ENCODE data around the gene ARHGAP15.
"Not testable (repeated sequence)": the region's sequence is repeated elsewhere in the genome, so short reads cannot be mapped to it uniquely, and the experiment has no call there.

The ARHGAP15 gene

DNA sequence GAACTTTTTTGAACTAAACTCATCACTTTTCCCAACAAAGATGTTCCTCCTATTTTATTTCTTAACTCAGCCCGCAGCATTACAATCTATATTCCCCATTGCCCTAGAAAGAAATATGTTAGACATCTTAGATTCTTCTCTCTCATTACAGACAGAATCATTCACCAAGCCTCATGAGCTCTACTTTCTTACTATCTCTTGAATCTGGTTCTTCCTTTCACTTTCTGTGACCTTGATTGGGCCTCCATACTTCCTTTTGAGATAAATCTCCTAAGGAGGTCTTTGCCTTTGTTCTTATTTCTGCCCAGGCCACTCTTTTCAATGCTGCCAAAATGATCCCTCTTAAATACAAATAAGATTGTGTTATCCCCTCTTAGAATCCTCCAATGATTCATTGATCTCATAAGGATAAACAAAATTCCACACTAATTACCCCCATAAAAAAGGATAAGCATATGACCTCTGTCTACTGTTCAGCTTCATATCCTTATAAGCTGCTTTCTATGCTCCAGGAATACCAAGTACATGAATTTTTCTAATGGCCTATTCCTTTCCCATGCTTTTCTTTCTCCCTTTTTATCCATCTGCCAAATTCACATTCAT lies 400.0 kb downstream of the ARHGAP15 start:
- DNase-seq (ENCODE audit: low read depth) = no peak

DNA sequence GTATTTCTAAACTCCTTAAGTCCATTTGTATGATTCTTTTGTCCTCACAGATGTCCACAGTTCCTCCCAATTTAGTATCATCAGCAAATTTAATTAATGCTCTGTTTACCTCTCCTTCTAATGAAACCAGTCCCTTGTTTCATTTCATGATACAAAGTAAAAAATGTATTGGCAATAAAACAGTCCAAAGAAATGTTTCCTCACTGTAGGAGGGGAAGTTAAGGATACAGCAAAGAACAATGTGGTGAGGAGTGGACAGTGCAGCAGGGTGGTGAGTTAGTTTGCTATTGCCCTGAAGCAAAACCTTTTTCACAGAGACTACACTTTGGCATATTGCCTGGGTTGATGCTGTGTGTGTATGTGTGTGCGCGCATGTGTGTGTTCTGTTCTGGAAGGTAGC lies 401.5 kb downstream of the ARHGAP15 start:
- DNase-seq (ENCODE audit: low read depth) = no peak

DNA sequence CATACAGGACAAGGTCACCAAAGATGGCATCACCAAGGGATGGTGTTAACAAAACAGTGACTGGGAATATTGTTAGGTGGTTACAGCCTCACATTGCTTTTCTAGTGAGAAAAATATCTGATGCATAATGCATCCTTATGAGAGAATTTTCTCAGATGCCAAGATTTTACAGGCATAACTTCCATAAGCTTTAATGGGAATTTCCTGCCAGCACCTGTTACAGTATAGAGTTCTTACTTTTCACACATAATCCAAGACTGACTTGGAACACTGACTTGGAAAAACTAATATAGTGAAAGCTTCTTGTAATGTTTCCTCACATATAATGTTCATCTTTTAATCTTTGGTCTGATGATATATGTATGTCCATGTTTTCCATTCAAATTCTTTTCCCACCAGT lies 402.8 kb downstream of the ARHGAP15 start:
- DNase-seq (ENCODE audit: low read depth) = no peak

DNA sequence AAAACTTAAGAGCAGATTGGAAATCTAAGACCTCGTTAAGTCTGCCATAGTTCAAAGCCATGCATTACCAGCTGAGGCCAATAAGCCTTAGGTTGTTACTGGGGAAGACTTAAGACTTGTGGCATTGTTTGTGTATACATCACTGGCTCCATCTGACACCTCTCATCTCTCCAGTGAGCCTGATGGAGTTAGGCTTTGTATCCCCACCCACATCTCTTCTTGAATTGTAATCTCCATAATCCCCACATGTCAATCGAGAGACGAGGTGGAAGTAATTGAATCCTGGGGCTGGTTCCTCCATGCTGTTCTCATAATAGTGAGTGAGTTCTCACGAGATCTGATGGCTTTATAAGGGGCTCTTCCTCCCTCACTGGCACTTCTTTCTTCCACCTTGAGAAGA lies 404.6 kb downstream of the ARHGAP15 start:
- DNase-seq (ENCODE audit: low read depth) = no peak

DNA sequence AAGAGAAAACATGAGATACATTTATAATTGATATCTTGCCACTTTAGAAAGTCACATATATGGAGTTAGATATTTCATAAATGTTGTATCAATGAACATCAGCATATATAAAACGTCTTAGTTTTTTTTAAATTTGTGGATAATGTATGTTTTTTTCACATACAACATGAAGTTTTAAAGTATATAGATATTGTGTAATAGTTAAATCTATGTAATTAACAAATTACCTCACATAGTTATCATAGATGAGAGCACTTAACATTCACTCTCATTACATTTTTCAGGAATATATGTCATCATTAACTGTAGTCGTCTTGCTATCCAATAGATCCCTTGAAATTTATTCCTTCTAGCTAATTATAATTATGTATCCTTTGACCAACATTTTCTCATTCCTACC lies 406.6 kb downstream of the ARHGAP15 start:
- no peak for DNase-seq (ENCODE audit: low read depth)

DNA sequence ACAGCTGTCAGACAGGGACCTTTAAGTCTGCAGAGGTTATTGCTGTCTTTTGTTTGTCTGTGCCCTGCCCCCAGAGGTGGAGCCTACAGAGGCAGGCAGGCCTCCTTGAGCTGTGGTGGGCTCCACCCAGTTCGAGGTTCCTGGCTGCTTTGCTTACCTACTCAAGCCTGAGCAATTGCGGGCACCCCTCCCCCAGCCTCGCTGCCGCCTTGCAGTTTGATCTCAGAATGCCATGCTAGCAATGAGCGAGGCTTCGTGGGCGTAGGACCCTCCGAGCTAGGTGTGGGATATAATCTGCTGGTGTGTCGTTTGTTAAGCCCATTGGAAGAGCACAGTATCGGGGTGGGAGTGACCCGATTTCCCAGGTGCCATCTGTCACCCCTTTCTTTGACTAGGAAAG lies 412.7 kb downstream of the ARHGAP15 start:
- not testable (repeated sequence) for DNase-seq (ENCODE audit: low read depth)

DNA sequence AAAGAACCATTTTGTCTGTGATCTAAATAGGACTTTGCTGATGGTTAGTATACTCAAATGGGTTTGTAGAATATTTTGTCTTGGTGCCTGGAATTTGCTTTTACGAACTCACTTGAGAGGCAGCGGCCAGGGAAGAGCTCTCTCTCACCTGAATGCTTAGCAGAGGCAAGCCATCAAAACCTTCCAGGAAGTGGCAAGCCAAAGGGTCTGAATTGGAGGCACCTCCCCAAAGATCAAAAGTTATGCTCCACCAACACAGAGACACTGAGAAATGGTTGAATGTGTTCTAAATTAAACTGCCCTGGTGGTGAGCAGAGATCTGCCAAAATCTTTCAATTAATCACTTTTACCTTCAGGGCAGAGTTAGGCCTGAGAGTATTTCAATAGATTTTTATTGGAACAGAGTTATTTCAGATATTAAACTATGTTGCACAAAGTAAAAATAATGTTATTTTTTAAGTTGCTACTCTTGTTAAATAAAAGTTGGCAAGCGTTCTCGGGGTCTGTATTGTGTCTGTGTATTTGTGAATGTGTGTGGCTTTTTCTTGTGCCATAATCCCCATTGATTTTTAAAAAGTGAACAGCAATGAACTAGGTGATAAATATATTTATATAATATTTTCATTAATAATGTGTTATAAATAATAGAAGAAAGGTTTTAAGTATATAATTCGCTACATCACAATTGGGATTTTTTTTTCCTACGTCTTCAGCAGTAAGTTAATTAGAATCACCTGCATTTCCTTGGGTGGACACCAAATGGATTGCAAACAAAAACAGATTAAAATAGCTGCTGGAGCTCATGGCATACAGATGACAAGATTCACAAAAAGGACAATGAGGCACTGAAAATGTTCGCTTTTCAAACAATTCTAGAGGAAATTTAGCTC lies 416.1 kb downstream of the ARHGAP15 start:
- no peak for DNase-seq (ENCODE audit: low read depth)

DNA sequence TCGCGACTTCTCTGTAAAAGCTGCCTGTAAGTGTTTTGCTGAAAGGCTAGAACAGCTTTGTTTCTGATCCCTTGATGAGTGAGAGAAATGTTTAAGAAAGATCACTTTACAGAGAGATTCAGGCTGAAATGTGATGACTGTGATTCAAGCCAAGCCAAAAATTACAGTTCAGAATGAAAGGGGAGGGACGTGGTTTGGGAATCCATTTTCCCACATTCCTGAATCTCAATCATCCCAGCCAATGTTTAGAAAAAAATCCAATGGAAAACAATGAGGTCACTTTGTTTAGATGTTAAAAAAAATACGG lies 416.7 kb downstream of the ARHGAP15 start:
- peak; percentile 3 for DNase-seq (ENCODE audit: low read depth)

DNA sequence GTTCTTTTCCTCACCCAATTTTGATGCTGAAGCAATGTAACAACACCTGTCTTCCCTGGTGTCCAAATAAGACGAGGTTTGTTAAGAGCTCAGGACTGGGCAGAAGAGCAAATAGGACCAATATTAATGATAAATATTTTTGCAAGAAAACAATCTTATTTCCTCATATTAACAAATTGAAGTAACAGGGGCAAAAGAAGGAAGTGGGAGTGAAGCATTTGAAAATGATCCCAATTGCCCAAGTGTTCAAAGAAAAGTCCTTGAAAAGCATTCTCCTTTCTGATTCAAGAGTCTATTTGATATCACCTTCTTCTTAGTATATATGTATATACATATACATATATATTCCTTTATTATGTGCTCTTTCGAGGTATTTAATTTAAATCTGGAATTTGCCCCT lies 418.8 kb downstream of the ARHGAP15 start:
- no peak for DNase-seq (ENCODE audit: low read depth)

DNA sequence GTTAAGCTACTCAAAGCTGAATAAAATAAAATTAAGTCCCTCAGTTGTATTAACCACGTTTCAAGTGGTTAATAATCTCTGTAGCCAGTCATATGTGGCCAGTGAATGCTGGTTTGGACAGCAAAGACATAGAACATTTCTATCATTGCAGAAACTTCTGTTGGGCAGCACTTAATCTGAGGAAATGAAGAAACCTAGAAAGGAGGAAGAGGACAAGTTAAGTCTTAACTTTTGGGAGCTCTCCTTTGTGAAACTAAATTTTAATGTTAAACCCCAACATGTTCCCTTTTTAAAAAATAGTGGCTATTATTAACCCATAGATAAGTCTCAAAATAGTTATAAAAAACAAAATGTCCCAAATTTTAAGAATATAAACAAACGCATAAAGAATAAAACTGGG lies 421.3 kb downstream of the ARHGAP15 start:
- no peak for DNase-seq (ENCODE audit: low read depth)

DNA sequence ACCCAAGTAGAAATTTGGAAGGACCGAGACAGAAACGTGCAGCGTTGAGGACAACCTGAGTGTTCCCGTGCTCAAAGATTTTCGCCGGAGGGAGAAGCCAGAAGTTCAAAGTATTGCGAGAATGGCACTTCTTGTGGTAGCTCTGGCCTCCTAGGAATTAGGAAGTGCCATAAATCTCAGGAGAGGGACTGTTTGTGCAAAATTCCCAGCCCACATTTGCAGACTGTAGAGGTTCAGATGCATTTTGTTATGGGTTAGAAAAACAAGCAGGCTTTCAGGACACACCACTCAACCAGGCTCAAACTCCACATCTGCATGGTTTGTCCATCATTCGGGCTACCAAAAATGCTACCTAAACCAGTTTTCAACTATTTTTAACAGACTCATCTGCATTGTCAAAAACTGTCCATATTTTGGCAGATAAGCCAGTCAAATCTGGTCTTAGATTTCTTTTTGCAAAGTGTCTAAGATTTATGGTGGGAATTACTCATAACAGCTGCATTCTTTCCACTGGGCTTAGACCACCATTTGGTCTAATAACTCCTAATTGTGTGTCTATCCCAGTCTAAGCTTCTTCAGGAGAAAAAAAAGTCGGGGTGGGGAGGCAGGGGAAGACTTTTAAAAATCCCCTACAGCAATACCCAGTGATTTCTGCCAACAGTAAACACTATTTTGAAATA lies 422.9 kb downstream of the ARHGAP15 start:
- no peak for DNase-seq (ENCODE audit: low read depth)

DNA sequence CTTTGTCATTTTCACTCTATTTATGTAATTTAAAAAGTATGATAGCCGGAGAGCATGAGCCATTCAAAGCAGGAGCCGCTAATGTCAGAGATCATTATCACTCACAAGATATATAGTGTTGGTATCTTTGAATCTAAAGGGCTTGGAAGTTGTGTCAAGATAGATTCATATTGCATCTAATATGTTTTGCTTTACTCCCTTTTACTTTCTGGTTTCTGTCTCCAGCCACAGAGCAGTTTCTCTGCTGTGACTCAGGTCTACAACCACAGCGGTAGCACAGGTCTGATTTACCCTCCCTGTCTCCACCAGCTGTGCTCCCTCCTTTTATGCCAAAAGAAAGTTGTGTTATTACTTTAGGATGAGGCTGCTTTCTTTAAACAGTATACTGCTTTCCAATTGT lies 424.0 kb downstream of the ARHGAP15 start:
- DNase-seq (ENCODE audit: low read depth) = no peak

DNA sequence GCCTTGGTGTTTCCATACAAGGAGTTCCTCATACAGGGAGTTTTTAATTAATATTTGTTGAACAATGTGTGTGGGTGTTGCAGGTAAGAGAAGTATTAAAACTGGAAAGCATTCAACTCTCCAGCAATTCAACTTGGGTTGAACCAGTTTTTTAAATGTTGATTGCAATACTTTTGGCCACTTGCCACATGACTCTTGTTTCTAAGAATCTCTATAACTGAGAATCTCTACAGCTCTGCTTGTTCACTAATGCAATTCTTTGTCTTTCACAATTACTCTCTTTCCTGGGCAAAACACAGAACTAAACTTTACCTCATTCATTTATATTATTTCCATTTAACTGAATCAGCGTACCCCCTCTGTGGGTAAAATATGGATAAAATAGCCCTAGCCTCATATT lies 429.4 kb downstream of the ARHGAP15 start:
- peak; percentile 85 for DNase-seq (ENCODE audit: low read depth)

DNA sequence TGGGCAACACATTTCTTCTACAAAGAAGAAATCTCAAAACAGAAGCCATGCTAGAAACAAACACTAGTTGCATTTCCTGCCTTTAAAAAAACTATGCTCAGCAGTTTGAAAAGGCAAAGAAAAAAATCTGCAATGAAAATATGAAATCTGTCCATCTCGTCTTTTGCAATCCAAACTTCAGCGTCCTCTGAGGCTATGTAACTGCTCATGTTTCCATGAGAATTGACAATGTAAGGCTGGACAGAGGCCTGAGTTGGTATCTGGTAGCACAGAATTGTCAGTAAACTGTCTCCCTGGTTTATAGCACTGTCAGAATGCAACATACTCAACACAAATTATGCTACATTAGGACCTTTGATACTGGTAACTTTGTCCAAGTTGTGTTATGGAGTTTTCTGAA lies 429.9 kb downstream of the ARHGAP15 start:
- no peak for DNase-seq (ENCODE audit: low read depth)

DNA sequence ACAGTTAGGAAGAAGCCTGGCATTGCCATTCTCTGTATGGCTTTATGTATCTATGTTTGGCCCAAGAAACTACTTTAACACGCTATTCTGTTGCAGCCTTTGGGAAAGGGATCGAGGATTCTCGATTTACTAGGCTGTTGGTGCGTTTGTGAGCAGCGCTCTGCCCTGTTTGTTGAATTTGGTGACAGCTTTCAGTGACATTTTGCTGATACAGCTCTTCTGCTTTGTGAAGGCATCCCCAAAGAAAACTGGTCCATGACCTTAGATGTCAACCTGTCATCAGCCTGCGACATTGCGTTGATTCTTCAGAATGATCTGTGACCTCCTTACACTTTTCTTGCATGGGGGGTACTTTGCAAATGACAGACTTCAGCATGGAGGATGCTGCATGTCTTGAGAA lies 431.5 kb downstream of the ARHGAP15 start:
- DNase-seq (ENCODE audit: low read depth) = no peak

DNA sequence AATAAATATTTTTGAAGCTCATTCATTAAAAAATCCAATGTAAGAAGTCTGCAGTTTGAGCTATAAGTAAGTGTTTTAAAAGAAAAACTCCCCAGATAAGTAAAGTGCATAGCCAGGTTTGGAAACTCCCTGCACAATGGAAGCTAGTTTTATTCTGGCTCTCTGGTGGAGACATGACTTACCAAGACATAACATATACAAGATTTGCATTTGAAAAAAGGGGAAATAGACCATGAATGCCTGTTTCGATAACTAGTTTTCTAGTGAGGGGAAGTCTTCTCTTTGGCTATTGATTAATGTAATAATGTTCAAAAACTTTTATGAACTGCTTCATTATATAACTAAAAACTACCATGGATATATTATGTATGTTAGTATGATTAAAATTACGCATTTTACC lies 435.2 kb downstream of the ARHGAP15 start:
- DNase-seq (ENCODE audit: low read depth) = no peak

DNA sequence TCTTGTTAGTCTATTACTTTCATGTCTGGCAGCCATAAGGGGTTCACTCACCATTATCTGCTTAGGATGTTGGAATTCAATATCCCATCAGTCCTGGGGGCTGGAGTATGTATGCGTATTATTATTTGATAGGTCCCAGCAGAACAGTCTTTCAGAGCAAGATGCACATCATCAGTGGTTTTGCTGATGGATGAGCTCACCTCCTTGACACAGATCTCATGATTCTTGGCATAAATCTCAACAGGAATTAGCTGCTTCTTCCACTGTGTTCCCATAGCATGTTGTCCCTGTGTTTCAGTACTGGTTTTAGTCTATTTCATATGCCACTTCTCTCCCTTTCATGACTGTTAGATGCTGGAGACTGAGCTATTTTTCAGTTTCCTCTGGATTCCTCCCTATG lies 442.5 kb downstream of the ARHGAP15 start:
- DNase-seq (ENCODE audit: low read depth) = no peak

DNA sequence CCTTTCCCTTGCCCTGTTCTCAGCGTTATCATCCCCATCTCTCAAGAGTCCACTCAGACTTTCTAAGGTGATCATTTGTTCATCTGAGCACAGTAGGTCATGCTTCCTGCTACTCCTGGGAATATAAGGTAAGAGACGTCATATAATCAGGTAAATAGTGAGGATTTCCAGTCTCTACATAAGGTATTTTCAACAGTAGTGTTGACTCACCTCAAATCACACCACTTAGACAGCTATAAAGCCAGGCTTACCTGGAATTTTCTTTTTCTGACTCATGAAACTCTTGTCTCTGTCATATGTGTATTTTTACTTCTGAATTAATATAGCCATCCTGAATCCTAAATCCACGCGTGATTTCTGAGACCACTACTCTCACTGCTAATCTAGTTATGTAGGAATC lies 443.2 kb downstream of the ARHGAP15 start:
- DNase-seq (ENCODE audit: low read depth) = no peak

DNA sequence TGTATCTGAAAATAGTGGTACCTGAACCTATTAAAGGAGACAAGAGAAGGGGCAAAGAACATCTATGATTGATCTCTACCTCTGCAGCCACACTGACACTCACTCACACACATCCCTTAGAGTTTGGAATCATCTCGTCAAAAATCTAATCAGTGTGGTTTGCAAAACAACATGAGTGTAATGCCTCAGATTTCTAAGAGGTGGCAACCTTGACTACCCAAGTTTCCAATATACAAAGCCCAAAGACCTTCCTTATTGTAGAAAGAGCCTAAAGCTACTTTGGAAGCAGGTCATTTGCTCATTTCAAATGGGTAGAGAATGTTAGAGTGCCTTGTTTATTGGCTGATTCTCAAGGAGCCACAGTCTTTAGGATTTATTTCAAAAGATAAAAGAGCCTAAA lies 444.9 kb downstream of the ARHGAP15 start:
- no peak for DNase-seq (ENCODE audit: low read depth)

DNA sequence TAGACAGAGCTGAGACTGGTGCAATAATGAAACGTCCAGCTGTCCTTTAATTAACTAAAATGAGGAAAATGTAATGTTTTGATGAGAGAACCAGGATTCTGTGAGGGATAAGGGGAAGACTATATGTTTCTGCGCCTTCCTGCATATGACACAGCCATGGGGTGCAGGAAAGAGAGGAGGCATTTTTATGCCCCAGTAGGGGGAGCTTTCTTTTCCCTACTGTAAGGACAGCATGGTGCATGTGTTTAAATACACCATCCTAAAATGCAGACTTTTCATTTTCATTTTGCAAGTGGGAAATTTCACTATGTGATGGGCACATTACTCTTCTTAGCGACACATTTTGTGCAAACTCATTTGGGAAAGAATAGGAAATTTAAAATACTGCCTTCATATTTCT lies 446.1 kb downstream of the ARHGAP15 start:
- peak; percentile 11 for DNase-seq (ENCODE audit: low read depth)

DNA sequence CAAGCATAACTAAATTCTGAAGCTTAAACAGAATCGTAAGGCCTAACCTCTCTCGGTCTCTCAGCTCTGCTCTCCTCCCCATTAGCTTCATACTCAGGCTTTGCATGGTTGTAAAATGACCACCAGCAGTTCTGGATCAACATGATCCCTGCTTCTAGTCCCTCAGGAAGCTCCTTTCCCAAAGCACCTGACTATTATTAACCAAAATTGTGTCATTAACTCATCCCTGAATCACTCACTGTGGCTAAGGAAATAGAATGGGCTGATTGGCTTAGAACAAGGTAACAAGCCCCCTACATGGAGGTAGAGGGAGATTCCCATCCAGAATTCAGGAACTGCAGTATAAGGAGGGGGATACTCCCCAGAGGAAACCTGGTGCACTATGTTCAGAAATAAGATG lies 448.3 kb downstream of the ARHGAP15 start:
- DNase-seq (ENCODE audit: low read depth) = no peak

DNA sequence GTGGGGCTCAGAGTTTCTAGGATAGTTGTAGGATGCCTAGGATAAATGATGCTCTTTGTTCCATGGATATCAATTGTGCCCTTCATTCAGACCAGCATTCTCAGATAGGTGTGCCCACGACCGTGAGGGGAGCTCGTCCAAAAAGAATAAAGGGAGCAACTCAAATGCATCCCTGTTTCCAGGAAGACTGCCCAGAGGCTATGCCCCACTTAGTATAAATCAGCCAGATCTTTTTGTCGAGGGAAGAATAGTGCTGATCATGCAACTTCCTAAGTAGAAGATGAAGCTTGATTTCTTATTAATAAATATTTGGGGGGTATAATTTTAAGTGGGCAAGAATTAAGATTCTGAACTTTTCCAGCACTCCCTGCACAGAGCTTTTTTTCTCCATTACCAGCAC lies 450.2 kb downstream of the ARHGAP15 start:
- no peak for DNase-seq (ENCODE audit: low read depth)

DNA sequence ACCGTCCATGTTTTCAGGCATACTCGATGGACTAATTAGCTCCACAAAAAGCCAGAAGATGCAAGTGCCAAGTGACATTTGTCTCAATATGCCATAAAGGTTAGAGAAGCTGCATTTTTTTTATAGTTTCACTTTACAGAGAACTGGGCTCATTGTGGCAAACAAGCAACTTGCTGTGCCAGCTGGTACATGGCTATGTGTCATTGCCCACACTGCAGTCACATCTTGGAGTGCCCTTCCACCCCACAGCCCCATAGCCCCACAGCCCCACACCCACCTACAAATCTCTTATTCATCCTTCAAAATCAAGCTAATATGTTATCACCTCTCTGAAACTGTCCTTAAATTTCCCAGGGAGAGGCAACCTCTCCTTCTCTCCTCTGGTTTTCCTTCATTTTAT lies 451.9 kb downstream of the ARHGAP15 start:
- DNase-seq (ENCODE audit: low read depth) = no peak

All from iris pigment epithelial cell (primary cell).